ENCODE results near the gene AAMP. TPM values are rescaled to one million over a fixed set of nuclear protein-coding genes. Genes with fewer than 3 reads are reported as not detected.

AAMP gene
- total RNA-seq, 2 donors from 2014 or later: 61.5 to 114 TPM

GRCh38 chr2:218281449-218281848 lies 11.5 kb upstream of the AAMP start:
- TF ChIP-seq POLR2A (IDR thresholded peaks at IDR 0.05): no peak
- TF ChIP-seq, protein P1, sequence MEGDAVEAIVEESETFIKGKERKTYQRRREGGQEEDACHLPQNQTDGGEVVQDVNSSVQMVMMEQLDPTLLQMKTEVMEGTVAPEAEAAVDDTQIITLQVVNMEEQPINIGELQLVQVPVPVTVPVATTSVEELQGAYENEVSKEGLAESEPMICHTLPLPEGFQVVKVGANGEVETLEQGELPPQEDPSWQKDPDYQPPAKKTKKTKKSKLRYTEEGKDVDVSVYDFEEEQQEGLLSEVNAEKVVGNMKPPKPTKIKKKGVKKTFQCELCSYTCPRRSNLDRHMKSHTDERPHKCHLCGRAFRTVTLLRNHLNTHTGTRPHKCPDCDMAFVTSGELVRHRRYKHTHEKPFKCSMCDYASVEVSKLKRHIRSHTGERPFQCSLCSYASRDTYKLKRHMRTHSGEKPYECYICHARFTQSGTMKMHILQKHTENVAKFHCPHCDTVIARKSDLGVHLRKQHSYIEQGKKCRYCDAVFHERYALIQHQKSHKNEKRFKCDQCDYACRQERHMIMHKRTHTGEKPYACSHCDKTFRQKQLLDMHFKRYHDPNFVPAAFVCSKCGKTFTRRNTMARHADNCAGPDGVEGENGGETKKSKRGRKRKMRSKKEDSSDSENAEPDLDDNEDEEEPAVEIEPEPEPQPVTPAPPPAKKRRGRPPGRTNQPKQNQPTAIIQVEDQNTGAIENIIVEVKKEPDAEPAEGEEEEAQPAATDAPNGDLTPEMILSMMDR (IDR thresholded peaks at IDR 0.05): no peak
- Histone ChIP-seq H3K36me3 (replicated peaks in 1 of 2; ENCODE audit: insufficient read depth in 1 of 2, low read depth in 2 of 2) (peaks cover 31 to 40% of the 10 kb centered on the region in 2 donors), H3K27me3 (no peaks in the 10 kb centered on the region), H3K4me1 (peaks cover 84% of the 10 kb centered on the region), H3K27ac (peak overlapping the region; percentile 98 to 99 (median 98)), H3K4me3 (no peak overlapping the region), H3K9me3 (no peaks in the 10 kb centered on the region)
- intact Hi-C loops (cut with DNase I): no loop called here
- 25 to 33% methylated on average over 3 of the region's 3 CpGs for WGBS, 2 donors
- ATAC-seq (peak; percentile 31), DNase-seq (peak; percentile 73 to 87 (median 84))

- Histone ChIP-seq H3K4me3 (no peak overlapping the region), H3K4me1 (peaks cover 73% of the 10 kb centered on the region), H3K36me3 (replicated peaks in 1 of 2; ENCODE audit: insufficient read depth in 1 of 2, low read depth in 2 of 2) (peaks cover 42 to 49% of the 10 kb centered on the region in 2 donors), H3K27ac (peak overlapping the region in 3 of 4 donors; percentile 98 to 99 (median 98)), H3K9me3 (no peaks in the 10 kb centered on the region), H3K27me3 (no peaks in the 10 kb centered on the region)
- intact Hi-C loops (cut with DNase I): no loop called here
- ATAC-seq (no peak), DNase-seq (no peak)
- 79 to 95% methylated on average over 14 of the region's 14 CpGs for WGBS, 2 donors
- TF ChIP-seq, protein P1 (IDR thresholded peaks at IDR 0.05): no peak
- TF ChIP-seq POLR2A (IDR thresholded peaks at IDR 0.05): no peak
These were observed 10.4 kb upstream of the AAMP start for GRCh38 chr2:218280260-218280870.

GRCh38 chr2:218278531-218279360 lies 8.8 kb upstream of the AAMP start:
- peak overlapping the region; percentile 32 to 98 (median 68) for H3K27ac ChIP-seq
- no peaks in the 10 kb centered on the region for H3K27me3 ChIP-seq
- intact Hi-C loops (cut with DNase I): no loop called here
- DNase-seq (no peak), ATAC-seq (no peak)
- peaks cover 53 to 60% of the 10 kb centered on the region in 2 donors for H3K36me3 ChIP-seq (replicated peaks in 1 of 2; ENCODE audit: insufficient read depth in 1 of 2, low read depth in 2 of 2)
- no peaks in the 10 kb centered on the region for H3K9me3 ChIP-seq
- 68 to 70% methylated on average over 6 to 16 of the region's 16 CpGs for WGBS, 2 donors
- H3K4me1 ChIP-seq: peaks cover 63% of the 10 kb centered on the region
- TF ChIP-seq POLR2A (IDR thresholded peaks at IDR 0.05): no peak
- TF ChIP-seq, protein P1 (IDR thresholded peaks at IDR 0.05): no peak
- H3K4me3 ChIP-seq: no peak overlapping the region

- intact Hi-C loops (cut with DNase I): no loop called here
- Histone ChIP-seq H3K27ac (peak overlapping the region in 3 of 4 donors; percentile 37 to 98 (median 98)), H3K27me3 (no peaks in the 10 kb centered on the region), H3K4me3 (no peak overlapping the region), H3K36me3 (replicated peaks in 1 of 2; ENCODE audit: insufficient read depth in 1 of 2, low read depth in 2 of 2) (peaks cover 53 to 62% of the 10 kb centered on the region in 2 donors), H3K9me3 (no peaks in the 10 kb centered on the region), H3K4me1 (peaks cover 61% of the 10 kb centered on the region)
- no peak for ATAC-seq
- DNase-seq: peak in 2 of 4 donors; percentile 63 to 70
- no peak for TF ChIP-seq POLR2A (IDR thresholded peaks at IDR 0.05)
- TF ChIP-seq, protein P1 (IDR thresholded peaks at IDR 0.05): no peak
- WGBS, 2 donors: 57 to 61% methylated on average over 7 of the region's 7 CpGs
These were observed 8.0 kb upstream of the AAMP start for GRCh38 chr2:218277921-218278320.
